ENCODE data around the gene RAC2.

Gene RAC2

GRCh38 chr22:37179622-37180420 is 64.2 kb downstream of the RAC2 start:
- DNase-seq (ENCODE audit: insufficient read length, low spot score): no peak
- FAIRE-seq: no peak

- DNase-seq (ENCODE audit: insufficient read length, low spot score) (no peak), FAIRE-seq (no peak)
Measured at GRCh38 chr22:37179126-37179470, 65.0 kb downstream of the RAC2 start.

- FAIRE-seq: no peak
- no peak for DNase-seq (ENCODE audit: insufficient read length, low spot score)
Measured at GRCh38 chr22:37178350-37179125, 65.5 kb downstream of the RAC2 start.

- no peak for FAIRE-seq
Measured at GRCh38 chr22:37177755-37178154, 66.3 kb downstream of the RAC2 start.

GRCh38 chr22:37177221-37177620 is 66.8 kb downstream of the RAC2 start:
- FAIRE-seq (no peak), DNase-seq (ENCODE audit: insufficient read length, low spot score) (no peak)

More at GRCh38 chr22:37177755-37178154, 66.3 kb downstream of the RAC2 start:
- no peak for DNase-seq (ENCODE audit: insufficient read length, low spot score)

- FAIRE-seq: peak; percentile 76
- DNase-seq (ENCODE audit: insufficient read length, low spot score): peak; percentile 46
Measured at GRCh38 chr22:37176464-37177061, 67.5 kb downstream of the RAC2 start.

GRCh38 chr22:37175414-37176281 is 68.4 kb downstream of the RAC2 start:
- DNase-seq (ENCODE audit: insufficient read length, low spot score): no peak
- no peak for FAIRE-seq

All from GM19239 (cell line).